Measurements from ENCODE around the gene FLVCR1.

The FLVCR1 gene

GRCh38 chr1:212917134-212917485 lies 59.0 kb downstream of the FLVCR1 start:
- H3K4me3 ChIP-seq (ENCODE audit: low read depth, low read length): no peak overlapping the region
- no peak for TF ChIP-seq CTCF (IDR thresholded peaks at IDR 0.05; ENCODE audit: control insufficient read depth, extremely low read depth, insufficient read depth)

GRCh38 chr1:212917858-212918257 lies 59.8 kb downstream of the FLVCR1 start:
- DNase-seq (ENCODE audit: low read depth): no peak
- TF ChIP-seq CTCF (IDR thresholded peaks at IDR 0.05; ENCODE audit: control insufficient read depth, extremely low read depth, insufficient read depth): no peak
- no peak overlapping the region for H3K4me3 ChIP-seq (ENCODE audit: low read depth, low read length)

More at GRCh38 chr1:212917134-212917485, 59.0 kb downstream of the FLVCR1 start:
- DNase-seq (ENCODE audit: low read depth): no peak

GRCh38 chr1:212918824-212919223 lies 60.7 kb downstream of the FLVCR1 start:
- no peak overlapping the region for H3K4me3 ChIP-seq (ENCODE audit: low read depth, low read length)
- no peak for DNase-seq (ENCODE audit: low read depth)
- TF ChIP-seq CTCF (IDR thresholded peaks at IDR 0.05; ENCODE audit: control insufficient read depth, extremely low read depth, insufficient read depth): no peak

- TF ChIP-seq CTCF (IDR thresholded peaks at IDR 0.05; ENCODE audit: control insufficient read depth, extremely low read depth, insufficient read depth): no peak
- H3K4me3 ChIP-seq (ENCODE audit: low read depth, low read length): no peak overlapping the region
- DNase-seq (ENCODE audit: low read depth): no peak
These were observed 62.2 kb downstream of the FLVCR1 start for GRCh38 chr1:212920246-212920645.

GRCh38 chr1:212920896-212921295 lies 62.8 kb downstream of the FLVCR1 start:
- TF ChIP-seq CTCF (IDR thresholded peaks at IDR 0.05; ENCODE audit: control insufficient read depth, extremely low read depth, insufficient read depth): peak; percentile 32; the same call in 1 of the 2 replicates
- DNase-seq (ENCODE audit: low read depth): no peak
- H3K4me3 ChIP-seq (ENCODE audit: low read depth, low read length): no peak overlapping the region

- DNase-seq (ENCODE audit: low read depth): no peak
- no peak for TF ChIP-seq CTCF (IDR thresholded peaks at IDR 0.05; ENCODE audit: control insufficient read depth, extremely low read depth, insufficient read depth)
These were observed 63.9 kb downstream of the FLVCR1 start for GRCh38 chr1:212922016-212922415.

GRCh38 chr1:212926372-212926771 lies 68.3 kb downstream of the FLVCR1 start:
- no peak overlapping the region for H3K4me3 ChIP-seq (ENCODE audit: low read depth, low read length)
- DNase-seq (ENCODE audit: low read depth): no peak

More at GRCh38 chr1:212922016-212922415, 63.9 kb downstream of the FLVCR1 start:
- no peak overlapping the region for H3K4me3 ChIP-seq (ENCODE audit: low read depth, low read length)

More at GRCh38 chr1:212926372-212926771, 68.3 kb downstream of the FLVCR1 start:
- TF ChIP-seq CTCF (IDR thresholded peaks at IDR 0.05; ENCODE audit: control insufficient read depth, extremely low read depth, insufficient read depth): no peak

Data from LNCaP clone FGC (cell line).